HL-60 (cell line): ENCODE results near the gene GPR157.

Experiments used
- CTCF ChIP-seq: IDR thresholded peaks from one replicate; pipeline ENCODE4 v1.5.1; 2011; ENCODE audit warnings: low read length, control low read depth, inconsistent platforms; ENCODE audit not compliant: insufficient read depth
- GABPA ChIP-seq: IDR thresholded peaks from 2 replicates; pipeline ENCODE4 v1.6.1; 2012; ENCODE audit warnings: low read depth
- POLR2AphosphoS5 ChIP-seq: IDR thresholded peaks from 2 replicates; pipeline ENCODE4 v1.6.1; 2012; ENCODE audit warnings: low read depth
- REST ChIP-seq: IDR thresholded peaks from 2 replicates; pipeline ENCODE4 v1.6.1; 2012; ENCODE audit warnings: low read depth; ENCODE audit not compliant: insufficient replicate concordance
- SPI1 ChIP-seq: IDR thresholded peaks from 2 replicates; pipeline ENCODE4 v1.6.1; 2012; ENCODE audit warnings: low read depth, mild to moderate bottlenecking, borderline replicate concordance

- TF ChIP-seq CTCF (no peak), REST (no peak), POLR2AphosphoS5 (no peak), SPI1 (no peak), GABPA (no peak)
These were observed 71.1 kb downstream of the GPR157 start for GRCh38 chr1:9057851-9058250.
